GM12873 (cell line): ENCODE results near the gene PJA1.

ENCODE experiments used
- TF ChIP-seq, protein P1 (sequence below): IDR thresholded peaks from 2 replicates; pipeline ENCODE4 v1.5.1; 2012; ENCODE audit warnings: low read depth, mild to moderate bottlenecking, moderate library complexity, low read length, control low read depth; ENCODE audit not compliant: insufficient read depth; ENCODE audit errors: missing control alignments

PJA1 gene

DNA sequence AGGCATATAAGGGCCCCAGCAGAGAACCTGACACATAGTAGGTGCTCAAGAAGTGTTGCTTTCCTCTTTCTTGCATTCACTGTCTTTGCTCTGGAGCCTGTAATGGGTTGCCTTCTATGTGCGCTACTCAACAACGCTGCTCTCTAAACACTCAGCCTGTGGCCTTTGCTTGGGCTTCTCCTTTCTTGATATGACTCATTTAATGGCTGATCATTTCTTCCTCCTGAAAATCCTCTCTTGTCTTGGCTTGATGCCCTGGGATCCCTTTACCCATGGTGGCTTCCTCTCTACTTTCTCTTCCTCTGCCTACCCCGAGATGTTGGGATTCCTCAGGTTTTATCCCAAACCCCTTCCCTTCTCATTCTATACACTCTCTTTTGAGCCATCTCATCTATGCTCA, 19.9 kb upstream of the PJA1 start:
- TF ChIP-seq, protein P1, sequence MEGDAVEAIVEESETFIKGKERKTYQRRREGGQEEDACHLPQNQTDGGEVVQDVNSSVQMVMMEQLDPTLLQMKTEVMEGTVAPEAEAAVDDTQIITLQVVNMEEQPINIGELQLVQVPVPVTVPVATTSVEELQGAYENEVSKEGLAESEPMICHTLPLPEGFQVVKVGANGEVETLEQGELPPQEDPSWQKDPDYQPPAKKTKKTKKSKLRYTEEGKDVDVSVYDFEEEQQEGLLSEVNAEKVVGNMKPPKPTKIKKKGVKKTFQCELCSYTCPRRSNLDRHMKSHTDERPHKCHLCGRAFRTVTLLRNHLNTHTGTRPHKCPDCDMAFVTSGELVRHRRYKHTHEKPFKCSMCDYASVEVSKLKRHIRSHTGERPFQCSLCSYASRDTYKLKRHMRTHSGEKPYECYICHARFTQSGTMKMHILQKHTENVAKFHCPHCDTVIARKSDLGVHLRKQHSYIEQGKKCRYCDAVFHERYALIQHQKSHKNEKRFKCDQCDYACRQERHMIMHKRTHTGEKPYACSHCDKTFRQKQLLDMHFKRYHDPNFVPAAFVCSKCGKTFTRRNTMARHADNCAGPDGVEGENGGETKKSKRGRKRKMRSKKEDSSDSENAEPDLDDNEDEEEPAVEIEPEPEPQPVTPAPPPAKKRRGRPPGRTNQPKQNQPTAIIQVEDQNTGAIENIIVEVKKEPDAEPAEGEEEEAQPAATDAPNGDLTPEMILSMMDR, result no peak

DNA sequence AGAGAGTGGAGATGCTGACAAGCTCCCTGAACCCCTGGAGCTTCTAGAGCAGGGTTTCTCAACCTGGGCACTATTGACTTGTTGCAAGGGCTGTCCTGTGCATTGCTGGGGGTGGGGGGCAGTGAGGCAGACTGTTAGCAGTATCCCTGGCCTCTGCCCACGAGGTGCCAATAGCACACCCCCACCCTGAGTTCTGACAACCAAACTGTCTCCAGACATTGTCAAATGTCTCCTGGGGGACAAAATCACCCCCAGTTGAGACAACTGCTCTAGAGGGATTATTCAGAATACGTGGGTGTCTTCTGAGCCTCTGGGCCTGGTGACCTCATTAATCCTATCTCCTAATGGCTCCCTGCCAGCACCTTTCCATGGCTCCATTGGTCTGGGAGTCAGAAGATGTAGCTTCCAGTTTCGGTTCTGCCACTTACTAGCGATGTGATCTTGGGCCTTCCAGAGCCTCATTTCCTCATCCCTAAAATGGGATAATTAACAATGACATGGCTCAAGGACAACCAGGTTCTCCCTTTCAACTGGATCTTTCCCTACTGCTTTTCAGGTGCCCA, 17.6 kb upstream of the PJA1 start:
- TF ChIP-seq, protein P1, result no peak

DNA sequence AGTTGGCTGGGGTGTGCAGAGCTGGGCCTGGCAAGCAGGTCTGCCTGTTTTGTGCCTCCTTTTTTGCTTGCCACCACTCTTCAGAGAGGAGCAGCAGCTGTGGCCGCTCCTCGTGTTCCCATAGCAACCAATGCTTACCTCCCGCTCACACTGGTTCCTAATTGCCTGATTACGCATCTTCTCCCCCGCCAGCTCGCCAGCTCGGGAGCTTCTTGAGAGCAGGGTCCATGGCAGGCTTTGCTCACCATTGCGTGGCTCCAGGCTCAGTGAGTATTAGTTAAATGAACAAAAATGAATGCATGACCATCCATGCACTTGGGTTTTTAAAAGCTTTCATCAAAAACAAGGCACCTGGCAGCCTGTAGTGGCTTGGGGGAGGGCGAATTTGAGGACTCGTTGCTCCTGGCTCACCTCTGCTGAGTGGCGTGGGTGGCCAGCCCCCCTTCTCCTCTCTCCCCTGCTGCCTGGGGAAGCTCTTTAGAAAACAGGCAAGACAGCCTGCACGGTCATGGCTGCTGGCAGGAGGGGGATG, 14.2 kb upstream of the PJA1 start:
- TF ChIP-seq, protein P1, result no peak

DNA sequence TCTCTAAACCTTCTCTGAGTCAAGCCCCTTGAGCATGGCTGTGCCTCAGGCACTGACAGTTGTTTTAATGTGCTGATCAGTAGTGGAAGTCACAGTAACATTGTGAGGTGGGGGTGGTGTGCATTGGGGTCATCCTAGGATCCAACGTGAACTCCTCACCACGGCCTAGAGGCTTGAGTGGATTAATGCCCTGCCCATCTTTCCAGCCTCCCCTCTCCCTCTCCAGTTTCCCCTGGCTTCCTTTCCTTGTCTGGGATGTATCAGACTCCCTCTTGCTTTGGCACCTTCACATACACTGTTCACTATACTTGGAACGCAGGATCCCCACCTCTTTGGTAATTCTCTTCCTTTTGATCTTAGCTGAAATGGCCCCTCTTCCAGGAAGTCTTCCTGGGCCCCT, 13.3 kb upstream of the PJA1 start:
- TF ChIP-seq, protein P1, result no peak

DNA sequence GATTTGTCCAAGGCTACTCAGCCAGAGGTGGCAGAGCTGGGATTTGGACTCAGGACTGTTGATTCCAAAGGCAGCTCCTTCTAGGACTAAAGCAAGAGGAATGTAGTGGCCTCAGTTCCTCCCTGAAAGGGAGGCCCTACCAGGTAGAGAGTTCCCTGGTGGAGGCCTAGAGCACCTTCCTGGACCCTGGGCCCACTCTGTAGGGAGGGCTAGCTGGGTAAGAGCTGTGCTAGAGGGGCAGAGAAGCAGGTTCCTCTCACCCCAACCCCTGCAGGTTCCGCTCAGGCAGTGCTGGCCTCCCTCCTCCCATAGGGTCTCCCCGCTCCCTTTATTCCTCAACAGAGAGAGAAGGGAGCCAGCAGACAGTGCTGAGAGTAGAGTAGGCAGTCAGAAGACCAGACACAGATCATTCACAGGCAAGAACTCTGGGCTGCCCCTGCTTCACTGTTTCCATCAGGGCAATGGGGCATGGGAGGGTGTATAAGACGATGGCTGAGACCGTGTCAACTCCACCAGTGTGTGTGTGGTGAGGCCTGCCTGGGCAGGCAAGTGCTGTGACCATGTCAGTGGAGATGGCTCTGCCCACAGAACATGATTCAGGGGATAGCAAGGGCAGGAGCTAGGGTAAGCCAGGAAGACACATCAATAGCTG, 12.4 kb upstream of the PJA1 start:
- TF ChIP-seq, protein P1, result no peak

DNA sequence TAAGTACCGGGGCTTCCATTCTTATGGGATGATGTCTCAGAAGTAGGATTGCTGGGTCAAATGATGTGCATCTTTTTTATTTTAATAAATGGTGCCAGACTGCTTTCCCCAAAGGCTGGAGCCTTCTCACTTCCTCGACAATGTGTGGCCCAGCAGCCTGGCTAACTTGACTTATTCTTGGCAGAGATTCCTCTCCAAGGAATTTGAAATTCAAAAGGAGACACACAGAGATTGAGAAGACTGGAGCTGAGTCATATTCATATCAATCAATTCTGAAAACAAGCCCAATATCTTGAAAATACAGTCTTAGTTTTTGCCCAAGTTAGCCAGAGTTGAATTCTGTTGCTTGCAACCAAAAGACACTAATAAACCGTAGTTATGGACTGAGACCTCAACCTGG, 10.8 kb upstream of the PJA1 start:
- TF ChIP-seq, protein P1, result no peak

DNA sequence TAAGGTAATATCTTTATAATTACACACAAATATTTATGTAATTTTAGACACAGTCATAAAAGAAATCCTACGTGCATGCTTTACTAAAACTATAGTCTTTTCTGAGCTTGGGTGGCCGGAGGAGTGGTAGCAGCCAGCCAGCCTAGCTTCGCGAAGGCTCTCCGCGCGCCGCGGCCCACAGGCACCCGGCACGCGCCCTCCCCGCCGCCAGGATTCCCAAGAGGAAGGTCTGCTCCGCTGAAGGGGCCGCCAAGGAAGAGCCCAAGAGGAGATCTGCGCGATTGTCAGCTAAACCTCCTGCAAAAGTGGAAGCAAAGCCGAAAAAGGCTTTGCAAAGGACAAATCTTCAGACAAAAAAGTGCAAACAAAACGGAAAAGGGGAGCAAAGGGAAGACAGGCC, 8.7 kb upstream of the PJA1 start:
- TF ChIP-seq, protein P1, result no peak
